Transverse colon (tissue), 4 donors: ENCODE measurements around the gene MTX1. TPM values are rescaled to one million over a fixed set of nuclear protein-coding genes. Genes with fewer than 3 reads are reported as not detected.

Experiments
- DNase-seq: peaks from one replicate; pipeline ENCODE4 v3.0.0-alpha.2; 2019
- H3K27ac ChIP-seq, 4 donors: fragments of 200-600 bp; sonication (generic); 2 replicates each; pipeline ENCODE4 v1.5.1; 2016 to 2018; ENCODE audit warnings: inconsistent platforms in 4 of 4
- H3K27me3 ChIP-seq: fragments of 200-600 bp; sonication (generic); 2 replicates; pipeline ENCODE4 v1.5.1; 2017; ENCODE audit warnings: inconsistent platforms
- H3K36me3 ChIP-seq, 4 donors: fragments of 200-600 bp; sonication (generic); 2 replicates each; pipeline ENCODE4 v1.5.1; 2017 to 2019; ENCODE audit warnings: inconsistent platforms in 4 of 4
- H3K4me1 ChIP-seq, 4 donors: fragments of 200-600 bp; sonication (generic); 2 replicates each; pipeline ENCODE4 v1.5.1; 2017 to 2020; ENCODE audit warnings: inconsistent platforms in 4 of 4
- H3K4me3 ChIP-seq, 4 donors: fragments of 200-600 bp; sonication (generic); 1 replicate in 1 of 4; 2 replicates in 3 of 4; pipeline versions ENCODE4 v1.5.1 to v1.6.1; 2017 to 2019; ENCODE audit warnings: inconsistent platforms in 4 of 4
- H3K9me3 ChIP-seq, 2 donors: fragments of 200-600 bp; sonication (generic); 2 replicates each; pipeline ENCODE4 v1.5.1; 2017 to 2019; ENCODE audit warnings: inconsistent platforms in 2 of 2
- EP300 ChIP-seq: sonication (generic); formaldehyde crosslinking; IDR thresholded peaks from one replicate; pipeline ENCODE4 v1.6.1; 2017; ENCODE audit warnings: antibody characterized with exemption, low read depth
- POLR2A ChIP-seq: fragments of 450-650 bp; IDR thresholded peaks from one replicate; pipeline ENCODE4 v1.6.1; 2016; ENCODE audit warnings: antibody characterized with exemption, mild to moderate bottlenecking, moderate library complexity
- POLR2AphosphoS5 ChIP-seq, 3 donors: sonication (generic); formaldehyde crosslinking; IDR thresholded peaks; one replicate each; pipeline ENCODE4 v1.6.1; 2016; ENCODE audit warnings: antibody characterized with exemption in 3 of 3
- WGBS, 2 donors: methylation state at CpG; one replicate each; pipeline ENCODE4 v1.1.5; 2018; ENCODE audit warnings: low coverage in 1 of 2; 5-methylcytosine and 5-hydroxymethylcytosine counted together
- in situ Hi-C, 4 donors: fragments of 200-750 bp; cut with MboI; loops; one replicate each; pipeline versions ENCODE4 v1.15.0 to v1.15.1; 2017; ENCODE audit warnings: low sequenced_read_pairs in 3 of 4, low pct_ligation_motif_present in 1 of 4, low pct_unique_long_range_greater_than_20kb in 1 of 4
- intact Hi-C: fragments of 100-400 bp; cut with DNase I; formaldehyde crosslinking; loops from one replicate; pipeline ENCODE4 v1.15.1; 2023; ENCODE audit warnings: low total_unique reads
- total RNA-seq, 4 donors: library from RNA; depleted of rRNA; stranded (reverse); fragments of >200 nt; gene quantifications; one replicate each; pipeline ENCODE4 v1.1.0, GENCODE V29; 2016
- TF ChIP-seq, protein P1 (sequence below), 5 experiments: fragments of 200-600 bp in 3 of 5; fragments of 450-650 bp in 2 of 5; sonication (generic) in 3 of 5; IDR thresholded peaks; 1 replicate in 2 of 5; 2 replicates in 3 of 5; pipeline ENCODE4 v1.5.1; 2016 to 2017; ENCODE audit warnings: antibody characterized with exemption in 5 of 5, inconsistent platforms in 3 of 5, mild to moderate bottlenecking in 2 of 5, moderate library complexity in 1 of 5

MTX1 gene
- total RNA-seq, 4 donors from 2014 or later = 24.3 to 64.0 (median 46.0) TPM

- no peak overlapping the region for H3K27ac ChIP-seq
- no peak overlapping the region for H3K4me3 ChIP-seq
- in situ Hi-C loops (loop anchor here in 2 of 4 donors (10.0 to 25.0 kb wide), 2 partner anchors 65 to 327 kb away; partner anchors contain the start of gene RUSC1 (in 1 of the 2)), intact Hi-C loops (no loop called here)
- no peaks in the 10 kb centered on the region for H3K9me3 ChIP-seq
- H3K27me3 ChIP-seq = no peaks in the 10 kb centered on the region
- H3K4me1 ChIP-seq = peaks cover 13 to 27% (median 20%) of the 10 kb centered on the region in 4 donors
- 96% methylated on average over 5 of the region's 5 CpGs; no CpG with 5 or more reads in 1 of the 2 donors for whole genome bisulfite sequencing, 2 donors
- peaks cover 0 to 18% (median 10%) of the 10 kb centered on the region in 4 donors for H3K36me3 ChIP-seq
- no peak for TF ChIP-seq POLR2AphosphoS5 (IDR thresholded peaks at IDR 0.05)
- no peak for TF ChIP-seq POLR2A
- TF ChIP-seq EP300 = no peak
- TF ChIP-seq, protein P1, sequence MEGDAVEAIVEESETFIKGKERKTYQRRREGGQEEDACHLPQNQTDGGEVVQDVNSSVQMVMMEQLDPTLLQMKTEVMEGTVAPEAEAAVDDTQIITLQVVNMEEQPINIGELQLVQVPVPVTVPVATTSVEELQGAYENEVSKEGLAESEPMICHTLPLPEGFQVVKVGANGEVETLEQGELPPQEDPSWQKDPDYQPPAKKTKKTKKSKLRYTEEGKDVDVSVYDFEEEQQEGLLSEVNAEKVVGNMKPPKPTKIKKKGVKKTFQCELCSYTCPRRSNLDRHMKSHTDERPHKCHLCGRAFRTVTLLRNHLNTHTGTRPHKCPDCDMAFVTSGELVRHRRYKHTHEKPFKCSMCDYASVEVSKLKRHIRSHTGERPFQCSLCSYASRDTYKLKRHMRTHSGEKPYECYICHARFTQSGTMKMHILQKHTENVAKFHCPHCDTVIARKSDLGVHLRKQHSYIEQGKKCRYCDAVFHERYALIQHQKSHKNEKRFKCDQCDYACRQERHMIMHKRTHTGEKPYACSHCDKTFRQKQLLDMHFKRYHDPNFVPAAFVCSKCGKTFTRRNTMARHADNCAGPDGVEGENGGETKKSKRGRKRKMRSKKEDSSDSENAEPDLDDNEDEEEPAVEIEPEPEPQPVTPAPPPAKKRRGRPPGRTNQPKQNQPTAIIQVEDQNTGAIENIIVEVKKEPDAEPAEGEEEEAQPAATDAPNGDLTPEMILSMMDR (IDR thresholded peaks at IDR 0.05) = no peak
- no peak for DNase-seq
Observed at GRCh38 chr1:155260276-155260675, 51.8 kb downstream of the MTX1 start.

- Histone ChIP-seq H3K9me3 (no peaks in the 10 kb centered on the region), H3K36me3 (peaks cover 0 to 30% (median 14%) of the 10 kb centered on the region in 4 donors), H3K27me3 (no peaks in the 10 kb centered on the region), H3K4me1 (peaks cover 8 to 17% (median 16%) of the 10 kb centered on the region in 4 donors), H3K27ac (peak overlapping the region; percentile 84 to 91 (median 89)), H3K4me3 (peak overlapping the region; percentile 46 to 84 (median 68))
- TF ChIP-seq, protein P1 (IDR thresholded peaks at IDR 0.05) = peak in 1 of 5 experiments; percentile 2
- no peak for TF ChIP-seq POLR2AphosphoS5 (IDR thresholded peaks at IDR 0.05)
- intact Hi-C loops = no loop called here
- no peak for DNase-seq
- 0% methylated on average over 4 to 8 of the region's 9 CpGs for WGBS, 2 donors
- in situ Hi-C loops = loop anchor here in 2 of 4 donors (10.0 to 25.0 kb wide), 2 partner anchors 63 to 326 kb away; partner anchors contain the start of gene RUSC1 (in 1 of the 2)
Observed at GRCh38 chr1:155261493-155261851, 53.0 kb downstream of the MTX1 start.

- no peaks in the 10 kb centered on the region for H3K9me3 ChIP-seq
- H3K27ac ChIP-seq = peak within 1 kb of the TSS; percentile 84 to 91 (median 89)
- TF ChIP-seq, protein P1 (IDR thresholded peaks at IDR 0.05) = peak in 1 of 5 experiments; percentile 3
- TF ChIP-seq POLR2AphosphoS5 (IDR thresholded peaks at IDR 0.05) = peak; percentile 73 to 89 (median 85)
- TF ChIP-seq EP300 = no peak
- TF ChIP-seq POLR2A = peak; percentile 86
- H3K4me1 ChIP-seq = peaks cover 8 to 17% (median 15%) of the 10 kb centered on the region in 4 donors
- 0 to 7% methylated on average over 3 to 47 of the region's 47 CpGs for WGBS, 2 donors
- intact Hi-C loops (no loop called here), in situ Hi-C loops (loop anchor here in 2 of 4 donors (10.0 to 25.0 kb wide), 2 partner anchors 63 to 325 kb away; partner anchors contain the start of gene RUSC1 (in 1 of the 2))
- peak within 1 kb of the TSS; percentile 46 to 84 (median 68) for H3K4me3 ChIP-seq
- peak; percentile 96 for DNase-seq
- H3K27me3 ChIP-seq = no peaks in the 10 kb centered on the region
- H3K36me3 ChIP-seq = peaks cover 0 to 34% (median 17%) of the 10 kb centered on the region in 4 donors
Observed at GRCh38 chr1:155261852-155262673, 53.6 kb downstream of the MTX1 start, which contains the start of gene SCAMP3. Gene SCAMP3 (minus strand): TSS chr1:155262360. CDS start chr1:155262151, 209 bp downstream.

- TF ChIP-seq POLR2A = no peak
- TF ChIP-seq, protein P1 (IDR thresholded peaks at IDR 0.05) = no peak
- no peak for TF ChIP-seq EP300
- no peak for TF ChIP-seq POLR2AphosphoS5 (IDR thresholded peaks at IDR 0.05)
- intact Hi-C loops = no loop called here
- Histone ChIP-seq H3K4me3 (no peak overlapping the region), H3K4me1 (peaks cover 8 to 17% (median 15%) of the 10 kb centered on the region in 4 donors), H3K27ac (peak overlapping the region; percentile 84 to 91 (median 89)), H3K9me3 (no peaks in the 10 kb centered on the region), H3K36me3 (peaks cover 0 to 44% (median 22%) of the 10 kb centered on the region in 4 donors), H3K27me3 (no peaks in the 10 kb centered on the region)
- no peak for DNase-seq
- 87 to 93% methylated on average over 9 to 11 of the region's 11 CpGs for WGBS, 2 donors
- in situ Hi-C loops = loop anchor here in 2 of 4 donors (10.0 to 25.0 kb wide), 2 partner anchors 62 to 324 kb away; partner anchors contain the start of gene RUSC1 (in 1 of the 2)
Observed at GRCh38 chr1:155263067-155263466, 54.6 kb downstream of the MTX1 start.
